Activated CD4-positive, alpha-beta T cell treated with anti-CD3 and anti-CD28 coated beads for 24 hours (primary cell): ENCODE data around the gene PAIP1.
"Not testable (repeated sequence)": the region's sequence is repeated elsewhere in the genome, so short reads cannot be mapped to it uniquely, and the experiment has no call there.

Source experiments
- DNase-seq, 2 donors: peaks; one replicate each; pipeline ENCODE4 v3.0.0-alpha.2; 2020; ENCODE audit warnings: low read depth in 2 of 2

The PAIP1 gene

GRCh38 chr5:43556857-43557542 lies at the start of gene PAIP1:
Gene PAIP1, minus strand, starts transcription at chr5:43557077. Its CDS starts 231 bp downstream, at chr5:43556846.
- peak; percentile 67 to 68 for DNase-seq

- no peak for DNase-seq
Observed at GRCh38 chr5:43606351-43606750, 49.5 kb upstream of the PAIP1 start.

- no peak for DNase-seq
Observed at GRCh38 chr5:43604699-43605098, 47.8 kb upstream of the PAIP1 start.

- peak; percentile 43 to 52 for DNase-seq
Observed at GRCh38 chr5:43603344-43604217, 46.7 kb upstream of the PAIP1 start.

- DNase-seq: peak; percentile 55 to 67
Observed at GRCh38 chr5:43602461-43603343, 45.8 kb upstream of the PAIP1 start, which contains the start of gene NNT. Gene NNT, plus strand, starts transcription at chr5:43603180. Its CDS starts 6,016 bp downstream, at chr5:43609196.

- no peak for DNase-seq
Observed at GRCh38 chr5:43601454-43602260, 44.8 kb upstream of the PAIP1 start.

- DNase-seq: not testable (repeated sequence)
Observed at GRCh38 chr5:43598927-43599326, 42.0 kb upstream of the PAIP1 start.

- no peak for DNase-seq
Observed at GRCh38 chr5:43592363-43592762, 35.5 kb upstream of the PAIP1 start.

GRCh38 chr5:43590700-43591099 lies 33.8 kb upstream of the PAIP1 start:
- DNase-seq: no peak

GRCh38 chr5:43589310-43589709 lies 32.4 kb upstream of the PAIP1 start:
- no peak for DNase-seq

GRCh38 chr5:43588842-43589241 lies 32.0 kb upstream of the PAIP1 start:
- DNase-seq: no peak

GRCh38 chr5:43584166-43584699 lies 27.4 kb upstream of the PAIP1 start:
- no peak for DNase-seq

- no peak for DNase-seq
Observed at GRCh38 chr5:43583724-43584123, 26.8 kb upstream of the PAIP1 start.

- DNase-seq: no peak
Observed at GRCh38 chr5:43582082-43583005, 25.5 kb upstream of the PAIP1 start.

- DNase-seq: no peak
Observed at GRCh38 chr5:43581398-43581797, 24.5 kb upstream of the PAIP1 start.

- DNase-seq: not testable (repeated sequence)
Observed at GRCh38 chr5:43580402-43581210, 23.7 kb upstream of the PAIP1 start.

GRCh38 chr5:43573058-43573457 lies 16.2 kb upstream of the PAIP1 start:
- no peak for DNase-seq

- no peak for DNase-seq
Observed at GRCh38 chr5:43572357-43572756, 15.5 kb upstream of the PAIP1 start.

- DNase-seq: no peak
Observed at GRCh38 chr5:43571237-43571636, 14.4 kb upstream of the PAIP1 start.
